ENCODE results near the gene MMP11.

The MMP11 gene

GRCh38 chr22:23803001-23803819, 30.6 kb downstream of the MMP11 start:
- no peak for DNase-seq

GRCh38 chr22:23804781-23805291, 32.2 kb downstream of the MMP11 start:
- DNase-seq = no peak

DNA sequence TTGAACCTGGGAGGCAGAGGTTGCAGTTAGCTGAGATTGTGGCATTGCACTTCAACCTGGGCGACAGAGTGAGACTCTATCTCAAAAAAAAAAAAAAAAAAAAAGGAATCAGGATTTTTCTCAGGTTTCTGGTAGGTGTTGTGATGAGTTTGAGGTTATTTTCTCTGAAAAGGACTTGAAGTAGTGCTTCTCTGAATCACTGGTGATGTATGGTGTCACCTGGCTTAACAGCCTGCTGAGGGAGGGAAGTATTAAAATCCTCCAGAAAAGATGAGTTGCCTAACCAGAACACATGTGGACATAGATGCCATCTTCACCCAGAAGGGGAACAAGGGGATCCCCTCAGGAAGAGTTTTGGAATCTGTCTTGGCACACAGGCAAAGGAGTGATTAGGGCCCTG, 34.2 kb downstream of the MMP11 start:
- no peak for DNase-seq

GRCh38 chr22:23812378-23812777, 39.7 kb downstream of the MMP11 start:
- DNase-seq = no peak

- no peak for DNase-seq
These were observed 43.0 kb downstream of the MMP11 start for GRCh38 chr22:23815541-23816155.

DNA sequence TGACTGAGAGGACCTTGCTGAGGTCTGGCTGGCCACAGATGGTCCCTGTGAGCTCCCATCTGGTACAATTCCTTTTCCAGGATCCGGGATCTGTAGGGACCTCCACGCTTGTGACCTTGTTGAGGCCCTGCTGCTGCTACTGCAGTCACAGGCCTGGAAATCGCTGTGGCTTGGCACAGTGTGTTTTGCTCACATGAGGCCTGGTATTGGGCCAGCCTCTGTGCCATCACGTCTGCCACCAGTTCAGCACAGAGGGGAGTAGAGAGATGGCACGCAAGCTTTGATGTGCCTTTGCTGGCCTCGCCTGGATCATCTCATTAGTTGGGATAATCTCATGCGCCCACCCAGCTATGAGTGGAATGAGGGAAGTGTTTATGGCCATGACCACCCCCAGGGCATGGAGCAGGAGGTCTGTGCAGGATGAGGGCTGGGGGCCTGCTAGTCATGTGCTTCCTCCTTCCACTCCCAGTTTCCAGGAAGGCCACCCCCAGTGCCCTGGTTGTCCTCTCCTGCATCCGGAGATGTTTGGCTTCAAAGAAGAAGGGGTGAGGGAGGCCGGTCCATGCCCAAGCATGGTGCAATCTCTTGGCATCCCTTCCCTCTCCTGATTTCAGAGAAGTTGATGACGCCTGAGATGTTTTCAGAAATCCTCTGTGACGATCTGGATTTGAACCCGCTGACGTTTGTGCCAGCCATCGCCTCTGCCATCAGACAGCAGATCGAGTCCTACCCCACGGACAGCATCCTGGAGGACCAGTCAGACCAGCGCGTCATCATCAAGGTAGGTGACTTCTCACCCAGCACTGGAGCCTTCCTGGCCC, 43.7 kb downstream of the MMP11 start:
- DNase-seq = no peak

- no peak for DNase-seq
These were observed 44.5 kb downstream of the MMP11 start for GRCh38 chr22:23817146-23817545.

DNA sequence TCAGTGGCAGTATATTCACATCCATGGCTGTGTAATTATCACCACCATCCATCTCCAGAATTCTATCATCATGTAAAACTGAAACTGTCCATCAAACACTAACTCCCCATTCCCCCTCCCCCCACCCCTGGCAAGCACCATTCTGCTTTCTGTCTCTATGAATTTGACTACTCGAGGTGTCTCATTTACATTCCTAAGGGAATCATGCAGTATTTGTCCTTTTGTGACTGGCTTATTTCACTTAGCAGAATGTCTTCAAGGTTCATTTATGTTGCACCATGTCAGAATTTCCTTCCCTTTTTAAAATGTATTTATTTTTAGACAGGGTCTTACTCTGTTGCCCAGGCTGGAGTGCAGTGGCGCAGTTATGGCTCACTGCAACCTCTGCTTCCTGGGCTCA, 45.9 kb downstream of the MMP11 start:
- no peak for DNase-seq

GRCh38 chr22:23820748-23821211, 48.1 kb downstream of the MMP11 start:
- DNase-seq = peak; percentile 30

DNA sequence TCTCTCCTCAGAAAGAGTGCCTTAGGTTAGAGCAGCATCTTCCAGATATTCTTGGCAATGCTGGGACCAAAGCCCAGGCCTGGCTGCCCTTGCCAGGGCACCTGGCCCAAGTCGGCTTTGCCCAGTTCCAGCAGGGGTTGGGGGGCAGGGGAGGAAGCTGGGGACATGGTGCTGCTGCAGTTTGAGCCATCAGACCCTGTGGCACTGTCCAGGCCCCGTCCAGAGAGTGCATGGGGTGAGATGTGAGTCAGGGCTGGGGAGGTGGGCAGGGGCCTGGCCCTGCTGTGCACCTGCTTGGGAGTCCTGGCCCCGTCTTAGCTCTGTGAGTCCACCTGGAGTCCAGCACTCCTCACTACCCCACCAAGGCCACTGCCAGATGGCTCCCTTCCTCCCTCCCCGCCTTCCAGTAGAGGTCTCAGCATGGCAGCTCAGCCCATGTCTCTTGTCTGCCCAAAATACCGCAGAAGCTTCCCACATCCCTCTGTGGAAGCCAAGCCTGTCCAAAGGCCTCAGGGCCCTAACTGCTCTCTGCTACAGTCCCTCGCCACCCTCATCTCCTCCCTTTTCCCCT, 49.5 kb downstream of the MMP11 start:
- DNase-seq = no peak

DNA sequence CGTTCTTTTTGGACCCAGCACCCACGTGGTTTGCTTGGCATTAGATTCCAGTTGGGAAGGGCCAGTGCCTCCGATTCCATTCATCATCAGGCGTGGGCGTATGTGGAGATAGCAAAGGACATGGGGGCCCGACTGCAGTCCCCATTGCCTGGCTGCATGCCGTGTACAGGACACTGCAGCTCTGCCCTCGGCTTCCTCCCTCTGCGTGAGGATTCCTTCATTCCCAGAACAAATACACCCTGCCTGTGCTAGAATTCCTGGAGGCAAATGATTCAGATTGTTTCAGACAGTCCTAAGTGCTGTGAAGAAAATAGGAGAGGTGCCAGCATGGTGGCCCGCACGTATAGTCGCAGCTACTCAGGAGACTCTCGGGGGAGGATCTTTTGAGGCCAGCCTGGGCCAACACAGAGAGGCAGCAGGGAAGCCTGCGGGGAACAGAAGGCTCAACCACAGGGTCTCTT, 50.7 kb downstream of the MMP11 start:
- no peak for DNase-seq

DNA sequence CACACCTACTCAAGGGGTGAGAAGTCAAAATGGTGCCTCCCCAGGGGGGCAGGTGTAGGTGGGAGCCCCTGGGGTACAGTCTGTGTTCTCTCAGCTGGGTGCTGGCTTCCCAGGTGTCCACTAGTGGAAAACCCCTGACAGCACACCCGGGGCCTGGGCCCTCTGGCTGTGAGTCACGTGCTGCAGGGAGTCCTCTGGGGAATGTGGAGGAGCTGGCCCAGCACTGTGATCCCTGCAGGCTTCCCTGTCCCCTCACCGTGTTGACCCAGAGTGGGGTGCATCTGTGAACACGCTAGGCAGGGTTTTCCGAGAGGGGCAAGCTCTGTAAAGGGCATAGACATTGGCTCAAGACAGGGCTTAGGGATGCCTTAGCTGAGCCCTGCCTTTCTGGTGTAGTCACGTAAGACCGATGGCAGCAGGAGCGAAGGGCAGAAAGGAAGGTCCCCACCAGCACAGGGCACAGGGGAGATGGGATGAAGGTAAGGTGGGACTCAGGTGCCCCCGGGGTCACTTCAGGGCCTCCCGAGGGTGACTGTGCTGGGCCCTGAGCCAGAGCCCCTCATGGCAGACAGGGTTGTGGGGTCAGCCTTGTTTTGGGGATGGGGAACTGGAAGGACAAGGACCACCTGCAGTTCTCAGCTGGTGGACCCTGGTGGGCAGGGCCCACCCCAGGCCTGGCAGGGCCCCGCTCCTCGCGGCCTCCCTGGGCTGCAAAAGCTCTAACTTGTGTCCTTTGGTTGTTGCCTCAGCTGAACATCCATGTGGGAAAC, 52.0 kb downstream of the MMP11 start:
- DNase-seq = no peak

DNA sequence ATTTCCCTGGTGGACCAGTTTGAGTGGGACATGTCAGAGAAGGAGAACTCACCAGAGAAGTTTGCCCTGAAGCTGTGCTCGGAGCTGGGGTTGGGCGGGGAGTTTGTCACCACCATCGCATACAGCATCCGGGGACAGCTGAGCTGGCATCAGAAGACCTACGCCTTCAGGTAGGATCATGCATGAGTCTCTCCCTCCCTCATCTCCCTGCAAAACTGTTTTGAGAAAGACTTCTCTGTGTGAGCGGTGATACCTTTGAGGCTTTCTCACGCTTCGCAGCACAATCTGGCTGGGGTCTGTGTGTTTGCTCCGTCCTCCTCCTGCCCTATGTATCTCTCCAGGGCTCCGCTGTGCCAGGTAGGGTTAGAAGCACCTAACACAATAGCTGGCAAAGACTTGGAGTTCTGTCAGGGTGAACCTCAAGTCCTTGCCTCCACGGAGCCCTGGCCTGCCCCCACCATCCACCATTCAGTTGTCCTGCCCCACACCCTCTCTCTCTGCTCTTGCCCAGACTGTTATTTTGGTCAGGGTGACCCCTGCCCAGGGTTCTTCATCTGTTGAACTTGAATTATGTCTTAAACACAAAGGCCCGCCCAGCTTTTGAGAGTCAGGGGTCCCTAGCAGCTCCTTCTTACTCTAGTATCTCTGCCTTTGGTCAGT, 52.7 kb downstream of the MMP11 start:
- no peak for DNase-seq

DNA sequence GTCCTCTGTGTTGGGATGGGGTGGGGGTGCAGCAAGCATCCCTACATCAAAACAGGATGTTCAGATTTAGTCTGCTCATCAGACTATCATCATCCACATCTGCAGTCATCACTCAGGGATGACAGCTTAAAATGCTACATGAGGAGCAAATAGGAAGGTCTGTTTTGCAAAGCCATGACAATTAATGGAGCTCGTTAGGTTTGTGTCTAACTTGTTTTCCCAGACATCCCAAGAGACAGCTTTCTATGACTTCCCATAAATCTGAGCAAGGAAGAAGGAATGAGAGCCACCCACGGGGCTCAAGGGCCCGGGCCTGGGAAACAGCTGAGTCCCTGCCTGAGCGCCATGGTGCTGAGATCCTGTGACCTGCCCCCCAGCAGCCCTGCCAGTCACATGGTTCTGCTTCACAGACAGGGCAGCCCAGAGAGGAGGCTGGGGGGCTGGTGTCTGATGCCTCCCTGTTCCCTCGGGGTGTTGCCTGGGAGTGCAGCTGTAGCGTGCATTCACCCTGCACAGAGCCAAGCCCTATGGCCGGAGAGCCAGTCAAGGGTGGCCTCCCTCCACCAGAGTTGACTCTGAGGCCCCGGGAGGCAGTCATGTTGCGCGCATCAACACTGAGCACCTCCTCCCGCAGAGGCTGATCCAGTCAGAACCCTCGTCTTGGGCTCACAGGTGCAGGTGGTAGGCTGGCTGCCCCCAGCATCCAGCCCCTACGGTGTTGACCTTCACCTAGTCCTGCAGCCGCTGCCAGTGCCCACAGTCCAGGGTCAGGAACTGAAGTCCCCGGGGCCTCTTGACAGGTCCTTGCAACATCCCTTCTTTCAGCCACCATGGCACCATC, 54.1 kb downstream of the MMP11 start:
- no peak for DNase-seq

DNA sequence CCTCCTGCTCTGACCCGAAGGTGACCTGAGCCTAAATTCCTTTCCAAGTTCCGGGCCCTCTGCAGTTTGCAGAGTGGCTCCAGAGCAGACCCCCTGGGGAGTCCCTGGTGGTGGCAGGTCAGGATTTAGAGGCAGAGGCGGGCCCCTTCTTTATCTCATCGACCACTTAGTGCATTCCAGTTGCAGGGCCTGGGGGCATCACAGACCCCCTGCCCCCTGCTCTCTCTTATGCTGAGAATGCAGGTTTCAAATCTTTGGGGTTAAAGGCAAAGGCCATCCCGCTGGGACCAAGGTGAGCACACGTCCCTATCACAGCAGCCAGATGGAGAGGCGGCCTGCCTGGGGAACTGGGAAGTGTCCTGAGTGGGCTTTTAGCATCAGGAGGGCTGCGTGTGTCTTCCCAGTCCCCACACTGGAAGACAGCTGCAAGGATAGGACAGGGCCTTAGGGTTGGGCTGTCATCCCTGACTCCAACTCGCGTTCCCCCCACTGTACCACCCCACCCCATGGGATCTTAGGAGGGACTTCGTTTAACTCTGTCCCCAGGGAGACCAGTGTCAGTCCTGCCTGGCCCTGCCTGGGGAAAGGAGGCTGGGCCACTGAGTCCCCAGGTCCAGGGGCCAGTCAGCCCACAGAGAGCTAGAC, 54.8 kb downstream of the MMP11 start:
- no peak for DNase-seq

- no peak for DNase-seq
These were observed 56.4 kb downstream of the MMP11 start for GRCh38 chr22:23828800-23829680.

DNA sequence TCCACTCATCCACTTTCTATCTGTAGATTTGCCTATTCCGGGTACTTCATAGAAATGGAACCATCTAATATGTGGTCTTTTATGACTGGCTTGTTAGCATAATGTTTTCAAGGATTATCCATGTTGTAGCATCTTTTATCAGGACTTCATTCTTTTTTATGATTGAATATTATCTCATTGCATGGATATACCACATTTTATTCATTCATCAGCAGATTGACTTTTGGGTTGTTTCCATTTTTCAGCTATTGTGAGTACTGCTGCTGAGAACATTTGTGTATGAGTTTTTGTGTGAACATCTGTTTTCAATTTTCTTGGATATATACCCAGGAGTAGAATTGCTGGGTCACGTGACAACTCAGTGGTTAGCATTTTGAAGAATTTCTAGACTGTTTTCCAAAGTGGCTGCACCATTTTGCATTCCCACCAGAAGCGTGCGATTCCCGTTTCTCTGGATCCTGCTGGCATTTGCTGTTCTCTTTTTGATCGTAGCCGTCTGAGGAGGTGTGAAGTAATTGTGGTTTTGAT, 57.3 kb downstream of the MMP11 start:
- DNase-seq = no peak

- DNase-seq = no peak
These were observed 58.6 kb downstream of the MMP11 start for GRCh38 chr22:23831261-23831660.

DNA sequence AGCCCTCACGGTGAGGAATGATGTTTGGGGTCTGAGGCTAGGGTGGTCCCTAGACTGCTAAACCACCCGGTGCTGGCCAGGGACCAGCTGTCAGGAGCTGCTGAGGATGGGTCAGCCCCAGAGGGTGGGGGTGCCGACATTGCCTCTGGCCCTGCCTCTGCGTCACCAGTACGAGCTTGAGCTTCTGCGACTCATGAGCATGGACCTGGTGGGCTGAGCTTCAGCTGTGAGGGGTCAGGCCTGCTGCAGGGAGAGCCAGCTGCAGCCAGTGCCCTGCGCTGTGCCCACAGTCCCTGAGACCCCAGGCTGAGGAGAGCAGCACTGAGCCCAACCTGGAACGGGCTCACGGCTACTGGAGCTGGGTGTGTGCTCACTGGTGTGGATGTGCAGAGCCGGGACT, 59.1 kb downstream of the MMP11 start:
- DNase-seq = no peak

Measured in DMS53 (cell line).